ENCODE results near the gene SLC9C1. TPM values are rescaled to one million over a fixed set of nuclear protein-coding genes. Genes with fewer than 3 reads are reported as not detected.

The SLC9C1 gene
- total RNA-seq, 1 experiment from 2014 or later: not detected

DNA sequence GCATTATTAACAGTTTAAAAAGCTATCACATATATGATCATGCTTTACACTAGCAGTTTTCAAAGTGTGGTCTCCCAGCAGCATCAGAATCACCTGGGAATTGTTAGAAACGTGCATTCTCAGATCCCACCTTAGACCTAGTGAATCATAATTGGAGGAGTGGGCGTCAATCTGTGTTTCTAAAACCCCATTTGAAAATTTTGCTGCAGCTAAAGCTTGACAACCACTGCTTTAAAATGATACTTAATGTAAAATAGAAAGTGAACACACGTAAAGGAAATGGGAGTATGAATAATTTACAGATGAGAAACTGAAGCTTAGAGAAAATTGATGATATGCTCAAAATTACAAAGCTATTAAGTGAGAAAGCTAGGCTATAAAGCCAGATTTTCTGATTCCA is 62.3 kb downstream of the SLC9C1 start:
- BruUV-seq (replicated peaks): no TSS peak
- intact Hi-C loops (cut with micrococcal nuclease): no loop called here
- H3K9ac ChIP-seq (ENCODE audit: low read length): no peak overlapping the region
- peaks cover 28% of the 10 kb centered on the region; the same call in 1 of the 2 replicates for H3K27me3 ChIP-seq (ENCODE audit: low read length)
- ATAC-seq (no peak), DNase-seq (no peak)
- H3K4me1 ChIP-seq (ENCODE audit: insufficient read depth, low read length): no peaks in the 10 kb centered on the region
- TF ChIP-seq CTCF (conservative IDR thresholded peaks at IDR 0.05; ENCODE audit: low read depth, low read length) (no peak), EZH2phosphoT487 (IDR thresholded peaks at IDR 0.05; ENCODE audit: borderline replicate concordance, low read length) (no peak), EZH2 (IDR thresholded peaks at IDR 0.05; ENCODE audit: low read length, unreplicated experiment) (no peak)
- H3K36me3 ChIP-seq (ENCODE audit: low read depth, low read length): no peaks in the 10 kb centered on the region
- no peak overlapping the region for H3K27ac ChIP-seq (ENCODE audit: low read length)
- H3K79me2 ChIP-seq (ENCODE audit: low read length): no peaks in the 10 kb centered on the region
- POLR2A ChIA-PET (ENCODE audit: unreplicated experiment): no interaction called here
- H3K4me3 ChIP-seq (ENCODE audit: low read length): no peak overlapping the region
- no peak overlapping the region for H2AFZ ChIP-seq (ENCODE audit: low read length)
- H3K9me3 ChIP-seq (ENCODE audit: low read length): no peaks in the 10 kb centered on the region
- no peak overlapping the region for H3K4me2 ChIP-seq (ENCODE audit: low read length)
- H3K9me2 ChIP-seq (replicated peaks; ENCODE audit: low read length): no peaks in the 10 kb centered on the region
- H4K20me1 ChIP-seq (ENCODE audit: low read length): no peaks in the 10 kb centered on the region
- H3F3A ChIP-seq (ENCODE audit: low read length, unreplicated experiment): no peaks in the 10 kb centered on the region
- CTCF ChIA-PET: no interaction called here

DNA sequence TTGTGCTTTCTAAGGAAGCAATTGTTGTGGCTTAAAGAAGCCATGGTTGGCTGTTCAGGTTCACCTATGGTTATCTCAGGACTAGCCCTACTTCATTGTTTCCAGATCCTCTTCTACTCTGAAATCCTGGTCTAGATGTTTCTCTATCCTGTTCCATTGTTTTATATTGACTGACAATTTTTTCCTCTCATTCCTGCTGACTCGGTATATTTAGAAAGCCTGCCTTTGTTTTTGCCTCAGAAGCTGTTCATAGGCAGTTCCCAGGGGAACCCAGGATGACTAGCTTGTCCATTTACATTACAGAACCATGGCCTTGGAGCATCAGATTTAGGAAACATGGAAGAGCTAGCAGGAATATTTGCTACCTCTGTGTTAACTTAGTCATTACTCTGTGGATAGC is 64.0 kb downstream of the SLC9C1 start:
- Histone ChIP-seq H3K4me2 (ENCODE audit: low read length) (no peak overlapping the region), H3K9me2 (replicated peaks; ENCODE audit: low read length) (no peaks in the 10 kb centered on the region), H3K27ac (ENCODE audit: low read length) (no peak overlapping the region), H2AFZ (ENCODE audit: low read length) (no peak overlapping the region), H3K4me1 (ENCODE audit: insufficient read depth, low read length) (no peaks in the 10 kb centered on the region), H3K9ac (ENCODE audit: low read length) (no peak overlapping the region), H3F3A (ENCODE audit: low read length, unreplicated experiment) (no peaks in the 10 kb centered on the region), H3K79me2 (ENCODE audit: low read length) (no peaks in the 10 kb centered on the region), H3K36me3 (ENCODE audit: low read depth, low read length) (no peaks in the 10 kb centered on the region), H4K20me1 (ENCODE audit: low read length) (no peaks in the 10 kb centered on the region), H3K27me3 (ENCODE audit: low read length) (peaks cover 28% of the 10 kb centered on the region; the same call in 1 of the 2 replicates), H3K9me3 (ENCODE audit: low read length) (no peaks in the 10 kb centered on the region; the same call in 1 of the 2 replicates), H3K4me3 (ENCODE audit: low read length) (no peak overlapping the region)
- POLR2A ChIA-PET (ENCODE audit: unreplicated experiment): no interaction called here
- TF ChIP-seq EZH2phosphoT487 (IDR thresholded peaks at IDR 0.05; ENCODE audit: borderline replicate concordance, low read length): no peak
- TF ChIP-seq EZH2 (IDR thresholded peaks at IDR 0.05; ENCODE audit: low read length, unreplicated experiment): no peak
- no peak for TF ChIP-seq CTCF (conservative IDR thresholded peaks at IDR 0.05; ENCODE audit: low read depth, low read length)
- CTCF ChIA-PET: no interaction called here
- ATAC-seq (no peak), DNase-seq (no peak)
- no TSS peak for BruUV-seq (replicated peaks)
- intact Hi-C loops (cut with micrococcal nuclease): no loop called here

DNA sequence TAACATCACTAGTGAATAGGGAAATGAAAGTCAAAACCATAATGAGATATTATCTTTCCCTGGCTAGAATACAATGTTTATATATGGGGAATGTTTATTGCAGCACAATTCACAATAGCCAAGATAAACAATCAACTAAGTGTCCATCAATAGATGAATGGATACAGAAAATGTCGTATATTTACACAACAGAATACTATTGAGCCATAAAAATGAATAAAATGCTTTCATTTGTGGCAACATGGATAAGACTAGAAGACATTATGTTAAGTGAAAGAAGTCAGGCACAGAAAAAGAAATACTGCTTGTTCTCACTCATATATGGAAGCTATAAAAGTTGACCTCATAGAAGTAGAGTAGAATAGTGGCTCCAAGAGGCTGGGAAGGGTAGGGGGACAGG is 65.2 kb downstream of the SLC9C1 start:
- ATAC-seq (no peak), DNase-seq (no peak)
- Histone ChIP-seq H3K9ac (ENCODE audit: low read length) (no peak overlapping the region), H2AFZ (ENCODE audit: low read length) (no peak overlapping the region), H3F3A (ENCODE audit: low read length, unreplicated experiment) (no peaks in the 10 kb centered on the region), H3K27me3 (ENCODE audit: low read length) (peaks cover 28% of the 10 kb centered on the region; the same call in 1 of the 2 replicates), H3K9me3 (ENCODE audit: low read length) (no peaks in the 10 kb centered on the region; the same call in 1 of the 2 replicates), H3K4me2 (ENCODE audit: low read length) (no peak overlapping the region), H3K36me3 (ENCODE audit: low read depth, low read length) (no peaks in the 10 kb centered on the region), H3K4me3 (ENCODE audit: low read length) (no peak overlapping the region), H3K27ac (ENCODE audit: low read length) (no peak overlapping the region), H3K79me2 (ENCODE audit: low read length) (no peaks in the 10 kb centered on the region), H3K9me2 (replicated peaks; ENCODE audit: low read length) (no peaks in the 10 kb centered on the region), H3K4me1 (ENCODE audit: insufficient read depth, low read length) (no peaks in the 10 kb centered on the region), H4K20me1 (ENCODE audit: low read length) (no peaks in the 10 kb centered on the region)
- ChIA-PET CTCF (no interaction called here), POLR2A (ENCODE audit: unreplicated experiment) (no interaction called here)
- BruUV-seq (replicated peaks): no TSS peak
- intact Hi-C loops (cut with micrococcal nuclease): no loop called here
- TF ChIP-seq EZH2 (IDR thresholded peaks at IDR 0.05; ENCODE audit: low read length, unreplicated experiment) (no peak), EZH2phosphoT487 (IDR thresholded peaks at IDR 0.05; ENCODE audit: borderline replicate concordance, low read length) (no peak), CTCF (conservative IDR thresholded peaks at IDR 0.05; ENCODE audit: low read depth, low read length) (no peak)
